ENCODE measurements around the gene DTWD2. TPM values are rescaled to one million over a fixed set of nuclear protein-coding genes. Genes with fewer than 3 reads are reported as not detected.
"Not testable (repeated sequence)": the region's sequence is repeated elsewhere in the genome, so short reads cannot be mapped to it uniquely, and the experiment has no call there.

DTWD2 gene
- total RNA-seq, 3 donors from 2014 or later (not counting 1 experiment from before 2014, with no cell fraction given), result 3.7 to 6.0 (median 4.1) TPM

- no peak for TF ChIP-seq CTCF (IDR thresholded peaks at IDR 0.05)
- no peaks in the 10 kb centered on the region for H3K36me3 ChIP-seq (ENCODE audit: control insufficient read depth, insufficient read depth, low read length)
- H3K4me3 ChIP-seq (ENCODE audit: low read length), result no peak overlapping the region
- no peaks in the 10 kb centered on the region for H3K36me3 Mint-ChIP-seq
- no peaks in the 10 kb centered on the region for H3K4me1 Mint-ChIP-seq
- H3K9me3 Mint-ChIP-seq, result no peaks in the 10 kb centered on the region
- H3K27ac ChIP-seq (ENCODE audit: low read length), result no peak overlapping the region
- H3K4me3 Mint-ChIP-seq, result no peak overlapping the region
- no peaks in the 10 kb centered on the region for H3K27me3 Mint-ChIP-seq (ENCODE audit: low read depth in 2 of 2)
- WGBS (ENCODE audit: insufficient coverage), result 93% methylated on average over 6 of the region's 7 CpGs
- H3K4me1 ChIP-seq (ENCODE audit: control insufficient read depth, insufficient read depth, low read length), result no peaks in the 10 kb centered on the region
- DNase-seq (no peak), ATAC-seq (no peak)
- intact Hi-C loops (cut with micrococcal nuclease), result no loop called here
- H3K27ac Mint-ChIP-seq, result no peak overlapping the region
- no peaks in the 10 kb centered on the region for H3K27me3 ChIP-seq (ENCODE audit: control insufficient read depth, insufficient read depth, low read length)
- no peaks in the 10 kb centered on the region for H3K9me3 ChIP-seq (ENCODE audit: control insufficient read depth, insufficient read depth, low read length)
Observed at GRCh38 chr5:118918232-118918631, 70.1 kb downstream of the DTWD2 start.

- intact Hi-C loops (cut with micrococcal nuclease); H3K36me3 Mint-ChIP-seq; H3K9me3 ChIP-seq (ENCODE audit: control insufficient read depth, insufficient read depth, low read length); H3K4me3 Mint-ChIP-seq; H3K27ac ChIP-seq (ENCODE audit: low read length); H3K36me3 ChIP-seq (ENCODE audit: control insufficient read depth, insufficient read depth, low read length); H3K4me1 Mint-ChIP-seq; H3K9me3 Mint-ChIP-seq; ATAC-seq; DNase-seq; H3K4me3 ChIP-seq (ENCODE audit: low read length); H3K27me3 ChIP-seq (ENCODE audit: control insufficient read depth, insufficient read depth, low read length); H3K4me1 ChIP-seq (ENCODE audit: control insufficient read depth, insufficient read depth, low read length); H3K27ac Mint-ChIP-seq; H3K27me3 Mint-ChIP-seq (ENCODE audit: low read depth in 2 of 2): not testable (repeated sequence)
- WGBS (ENCODE audit: insufficient coverage), result 90% methylated on average over 5 of the region's 5 CpGs
Observed at GRCh38 chr5:118907536-118907935, 80.8 kb downstream of the DTWD2 start.

- ATAC-seq (no peak), DNase-seq (no peak)
- H3K27me3 Mint-ChIP-seq (ENCODE audit: low read depth in 2 of 2), result no peaks in the 10 kb centered on the region
- Histone ChIP-seq H3K9me3 (ENCODE audit: control insufficient read depth, insufficient read depth, low read length) (no peaks in the 10 kb centered on the region), H3K27ac (ENCODE audit: low read length) (no peak overlapping the region), H3K27me3 (ENCODE audit: control insufficient read depth, insufficient read depth, low read length) (no peaks in the 10 kb centered on the region), H3K36me3 (ENCODE audit: control insufficient read depth, insufficient read depth, low read length) (no peaks in the 10 kb centered on the region), H3K4me1 (ENCODE audit: control insufficient read depth, insufficient read depth, low read length) (no peaks in the 10 kb centered on the region), H3K4me3 (ENCODE audit: low read length) (no peak overlapping the region)
- H3K9me3 Mint-ChIP-seq, result no peaks in the 10 kb centered on the region
- intact Hi-C loops (cut with micrococcal nuclease), result no loop called here
- TF ChIP-seq CTCF (IDR thresholded peaks at IDR 0.05), result no peak
- no peaks in the 10 kb centered on the region for H3K36me3 Mint-ChIP-seq
- H3K27ac Mint-ChIP-seq, result no peak overlapping the region
- H3K4me3 Mint-ChIP-seq, result no peak overlapping the region
- no peaks in the 10 kb centered on the region for H3K4me1 Mint-ChIP-seq
Observed at GRCh38 chr5:118906947-118907346, 81.4 kb downstream of the DTWD2 start.

GRCh38 chr5:118905196-118905595, 83.2 kb downstream of the DTWD2 start:
- no peaks in the 10 kb centered on the region for H3K4me1 ChIP-seq (ENCODE audit: control insufficient read depth, insufficient read depth, low read length)
- Mint-ChIP-seq H3K27me3 (ENCODE audit: low read depth in 2 of 2) (no peaks in the 10 kb centered on the region), H3K4me3 (no peak overlapping the region), H3K27ac (no peak overlapping the region), H3K36me3 (no peaks in the 10 kb centered on the region), H3K4me1 (no peaks in the 10 kb centered on the region), H3K9me3 (no peaks in the 10 kb centered on the region)
- no peak overlapping the region for H3K4me3 ChIP-seq (ENCODE audit: low read length)
- DNase-seq (no peak), ATAC-seq (no peak)
- no peaks in the 10 kb centered on the region for H3K27me3 ChIP-seq (ENCODE audit: control insufficient read depth, insufficient read depth, low read length)
- no peak overlapping the region for H3K27ac ChIP-seq (ENCODE audit: low read length)
- intact Hi-C loops (cut with micrococcal nuclease), result no loop called here
- no CpG with 5 or more reads among the region's 1 CpG for WGBS (ENCODE audit: insufficient coverage)
- no peaks in the 10 kb centered on the region for H3K36me3 ChIP-seq (ENCODE audit: control insufficient read depth, insufficient read depth, low read length)
- no peak for TF ChIP-seq CTCF (IDR thresholded peaks at IDR 0.05)
- no peaks in the 10 kb centered on the region for H3K9me3 ChIP-seq (ENCODE audit: control insufficient read depth, insufficient read depth, low read length)

Measured in natural killer cell (primary cell).